Measurements from ENCODE around the gene KDM4C. TPM values are rescaled to one million over a fixed set of nuclear protein-coding genes. Genes with fewer than 3 reads are reported as not detected.

Gene KDM4C
- total RNA-seq, 4 donors from 2014 or later, result 75.0 to 95.9 (median 88.9) TPM

DNA sequence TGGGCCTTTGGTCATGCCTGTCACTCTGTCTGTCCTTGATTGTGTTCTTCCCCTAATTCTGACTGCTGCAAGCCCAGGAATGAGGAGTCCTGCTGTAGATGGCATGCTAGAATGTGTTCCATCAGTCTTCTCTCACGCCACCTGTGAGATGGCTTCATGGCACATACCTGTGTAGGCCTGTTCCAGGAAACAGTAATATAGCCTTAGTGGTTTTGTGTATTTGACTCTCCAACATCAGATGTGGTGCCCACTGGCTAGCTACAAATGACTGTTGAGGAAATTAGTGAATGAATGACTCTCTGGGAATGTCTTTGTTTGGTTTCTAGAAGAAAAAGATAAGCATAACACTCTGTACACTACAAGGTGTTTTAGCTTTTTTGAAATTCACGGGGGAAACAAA lies 367.5 kb downstream of the KDM4C start:
- no peak for DNase-seq
- Histone ChIP-seq H3K27me3 (no peaks in the 10 kb centered on the region), H3K9me3 (no peaks in the 10 kb centered on the region), H3K4me3 (no peak overlapping the region), H3K36me3 (no peaks in the 10 kb centered on the region), H3K27ac (no peak overlapping the region), H3K4me1 (peaks cover 0 to 9% (median 3%) of the 10 kb centered on the region in 4 donors)
- TF ChIP-seq POLR2AphosphoS5 (IDR thresholded peaks at IDR 0.05) (no peak), CTCF (IDR thresholded peaks at IDR 0.05) (no peak), POLR2A (IDR thresholded peaks at IDR 0.05) (no peak), EP300 (IDR thresholded peaks at IDR 0.05; ENCODE audit: low read depth) (no peak)
- WGBS, 2 donors (ENCODE audit: low coverage in 1 of 2), result 92 to 100% methylated on average over 2 of the region's 2 CpGs
- in situ Hi-C loops (cut with MboI; ENCODE audit: low pct_ligation_motif_present in 1 of 4, low pct_unique_long_range_greater_than_20kb in 1 of 4, low sequenced_read_pairs in 3 of 4) (no loop called here), intact Hi-C loops (cut with DNase I; ENCODE audit: low total_unique reads) (no loop called here)

GRCh38 chr9:7129391-7129790 lies 371.6 kb downstream of the KDM4C start:
- in situ Hi-C loops (cut with MboI; ENCODE audit: low pct_ligation_motif_present in 1 of 4, low pct_unique_long_range_greater_than_20kb in 1 of 4, low sequenced_read_pairs in 3 of 4), result no loop called here
- H3K36me3 ChIP-seq, result no peaks in the 10 kb centered on the region
- no peak for TF ChIP-seq EP300 (IDR thresholded peaks at IDR 0.05; ENCODE audit: low read depth)
- TF ChIP-seq POLR2A (IDR thresholded peaks at IDR 0.05), result no peak
- no peak for TF ChIP-seq POLR2AphosphoS5 (IDR thresholded peaks at IDR 0.05)
- TF ChIP-seq CTCF (IDR thresholded peaks at IDR 0.05), result no peak
- no peaks in the 10 kb centered on the region for H3K27me3 ChIP-seq
- H3K4me3 ChIP-seq, result no peak overlapping the region
- DNase-seq, result no peak
- intact Hi-C loops (cut with DNase I; ENCODE audit: low total_unique reads), result no loop called here
- H3K9me3 ChIP-seq, result no peaks in the 10 kb centered on the region
- no peaks in the 10 kb centered on the region for H3K4me1 ChIP-seq
- no peak overlapping the region for H3K27ac ChIP-seq
- 65% methylated on average over 2 of the region's 2 CpGs; no CpG with 5 or more reads in 1 of the 2 donors for WGBS, 2 donors (ENCODE audit: low coverage in 1 of 2)

GRCh38 chr9:7130266-7130820 lies 372.6 kb downstream of the KDM4C start:
- WGBS, 2 donors (ENCODE audit: low coverage in 1 of 2), result 93 to 98% methylated on average over 3 to 4 of the region's 4 CpGs
- in situ Hi-C loops (cut with MboI; ENCODE audit: low pct_ligation_motif_present in 1 of 4, low pct_unique_long_range_greater_than_20kb in 1 of 4, low sequenced_read_pairs in 3 of 4), result no loop called here
- intact Hi-C loops (cut with DNase I; ENCODE audit: low total_unique reads), result no loop called here
- H3K27ac ChIP-seq, result no peak overlapping the region
- no peak for DNase-seq
- H3K27me3 ChIP-seq, result no peaks in the 10 kb centered on the region
- H3K36me3 ChIP-seq, result no peaks in the 10 kb centered on the region
- H3K4me3 ChIP-seq, result no peak overlapping the region
- H3K4me1 ChIP-seq, result no peaks in the 10 kb centered on the region
- TF ChIP-seq EP300 (IDR thresholded peaks at IDR 0.05; ENCODE audit: low read depth), result no peak
- no peaks in the 10 kb centered on the region for H3K9me3 ChIP-seq

- intact Hi-C loops (cut with DNase I; ENCODE audit: low total_unique reads), result no loop called here
- 0% methylated on average over 1 of the region's 1 CpG; no CpG with 5 or more reads in 1 of the 2 donors for WGBS, 2 donors (ENCODE audit: low coverage in 1 of 2)
- Histone ChIP-seq H3K4me1 (peaks cover 0 to 4% (median 0%) of the 10 kb centered on the region in 4 donors), H3K36me3 (no peaks in the 10 kb centered on the region), H3K27ac (no peak overlapping the region), H3K27me3 (no peaks in the 10 kb centered on the region), H3K9me3 (no peaks in the 10 kb centered on the region), H3K4me3 (no peak overlapping the region)
- no peak for DNase-seq
- no peak for TF ChIP-seq EP300 (IDR thresholded peaks at IDR 0.05; ENCODE audit: low read depth)
- TF ChIP-seq POLR2A (IDR thresholded peaks at IDR 0.05), result no peak
- no peak for TF ChIP-seq POLR2AphosphoS5 (IDR thresholded peaks at IDR 0.05)
- TF ChIP-seq CTCF (IDR thresholded peaks at IDR 0.05), result no peak
- in situ Hi-C loops (cut with MboI; ENCODE audit: low pct_ligation_motif_present in 1 of 4, low pct_unique_long_range_greater_than_20kb in 1 of 4, low sequenced_read_pairs in 3 of 4), result no loop called here
Observed at GRCh38 chr9:7132605-7133004, 374.8 kb downstream of the KDM4C start.

DNA sequence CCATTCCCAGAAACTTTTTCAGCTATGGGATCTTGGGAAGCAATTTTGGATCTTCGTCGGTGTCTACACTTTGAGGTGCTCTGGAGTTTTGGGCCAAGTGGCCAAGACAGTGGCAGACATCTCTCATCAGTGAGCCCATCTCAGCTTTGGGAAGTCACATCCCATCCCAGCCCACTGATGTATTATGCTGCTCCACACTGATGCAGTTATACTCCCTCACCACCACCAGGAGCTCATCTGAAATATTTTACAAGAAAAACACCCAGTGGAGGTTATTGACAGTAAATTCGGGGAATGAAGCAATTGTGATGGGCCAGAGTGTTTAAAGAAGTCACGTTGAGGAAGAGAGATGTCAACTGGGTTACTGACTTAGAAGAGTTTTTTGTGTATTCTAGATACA lies 378.0 kb downstream of the KDM4C start:
- 78 to 80% methylated on average over 4 of the region's 4 CpGs for WGBS, 2 donors (ENCODE audit: low coverage in 1 of 2)

More for the DNA sequence above, 378.0 kb downstream of the KDM4C start:
- intact Hi-C loops (cut with DNase I; ENCODE audit: low total_unique reads) (no loop called here), in situ Hi-C loops (cut with MboI; ENCODE audit: low pct_ligation_motif_present in 1 of 4, low pct_unique_long_range_greater_than_20kb in 1 of 4, low sequenced_read_pairs in 3 of 4) (no loop called here)
- Histone ChIP-seq H3K27ac (no peak overlapping the region), H3K9me3 (no peaks in the 10 kb centered on the region), H3K4me3 (no peak overlapping the region), H3K27me3 (no peaks in the 10 kb centered on the region), H3K36me3 (no peaks in the 10 kb centered on the region), H3K4me1 (peaks cover 0 to 4% (median 0%) of the 10 kb centered on the region in 4 donors)
- TF ChIP-seq CTCF (IDR thresholded peaks at IDR 0.05) (no peak), POLR2A (IDR thresholded peaks at IDR 0.05) (no peak), EP300 (IDR thresholded peaks at IDR 0.05; ENCODE audit: low read depth) (no peak), POLR2AphosphoS5 (IDR thresholded peaks at IDR 0.05) (no peak)
- no peak for DNase-seq
